H1 (cell line): Measurements from ENCODE around the gene PPP6R1. TPM values are rescaled to one million over a fixed set of nuclear protein-coding genes. Genes with fewer than 3 reads are reported as not detected.

Source experiments
- CTCF ChIA-PET: fragments of 300-600 bp; sonication (Branson Sonifier 250); formaldehyde crosslinking; loops from one replicate; lab custom pipeline; 2021; ENCODE audit not compliant: partially characterized antibody; lab: Charles Lee
- POLR2A ChIA-PET: fragments of 300-600 bp; sonication (Branson Sonifier 250); formaldehyde crosslinking; loops from one replicate; lab custom pipeline; 2021; ENCODE audit warnings: inconsistent platforms; ENCODE audit not compliant: partially characterized antibody; lab: Charles Lee
- DNase-seq, 2 experiments: peaks; one replicate each; pipeline versions ENCODE4 v3.0.0 to v3.0.0-alpha.2; 2010 to 2022; ENCODE audit warnings: low spot score in 2 of 2, low read depth in 1 of 2, mixed read lengths in 1 of 2
- FAIRE-seq: peaks from 2 replicates; lab custom pipeline; 2011; peaks lifted over from hg19 to GRCh38; lab: Jason Lieb, UNC
- H2AFZ ChIP-seq: 2 replicates; pipeline ENCODE4 v1.8.1; 2012; ENCODE audit warnings: low read length, inconsistent platforms
- H2AK5ac ChIP-seq: 2 replicates; pipeline ENCODE4 v1.6.1; 2013; ENCODE audit warnings: low read depth, low read length
- H2BK120ac ChIP-seq: replicated peaks from 2 replicates; pipeline ENCODE3; 2013; ENCODE audit warnings: low read depth, low read length, inconsistent platforms
- H2BK12ac ChIP-seq: 2 replicates; pipeline ENCODE4 v1.6.1; 2013; ENCODE audit warnings: low read depth, low read length
- H2BK15ac ChIP-seq: 2 replicates; pipeline ENCODE4 v1.6.1; 2013; ENCODE audit warnings: low read length
- H2BK20ac ChIP-seq: 2 replicates; pipeline ENCODE4 v1.6.1; 2013; ENCODE audit warnings: low read length
- H2BK5ac ChIP-seq: 2 replicates; pipeline ENCODE4 v1.6.1; 2013; ENCODE audit warnings: low read depth, low read length
- H3K14ac ChIP-seq: 2 replicates; pipeline ENCODE4 v1.6.1; 2013; ENCODE audit warnings: inconsistent platforms; ENCODE audit not compliant: insufficient read length
- H3K18ac ChIP-seq: 2 replicates; pipeline ENCODE4 v1.6.1; 2013; ENCODE audit warnings: low read length; ENCODE audit errors: extremely low read depth
- H3K23ac ChIP-seq: 2 replicates; pipeline ENCODE4 v1.6.1; 2013; ENCODE audit warnings: inconsistent platforms; ENCODE audit not compliant: insufficient read length
- H3K23me2 ChIP-seq: 2 replicates; pipeline ENCODE4 v1.6.1; 2013; ENCODE audit warnings: low read depth, low read length
- H3K27ac ChIP-seq: 2 replicates; pipeline ENCODE4 v1.6.1; 2011; ENCODE audit warnings: low read depth, low read length, inconsistent platforms
- H3K27me3 ChIP-seq, 4 experiments: replicated peaks in 1 of 4; 1 replicate in 1 of 4; 2 replicates in 3 of 4; pipeline versions ENCODE4 v1.6.1 to v1.8.1; 2011 to 2013; ENCODE audit warnings: low read length in 3 of 4, mild to moderate bottlenecking in 3 of 4, inconsistent platforms in 2 of 4, mixed read lengths in 2 of 4, moderate library complexity in 1 of 4; ENCODE audit not compliant: control insufficient read depth in 3 of 4, insufficient read depth in 3 of 4; ENCODE audit errors: extremely low read depth in 1 of 4
- H3K36me3 ChIP-seq, 4 experiments: 2 replicates each; pipeline versions ENCODE4 v1.6.1 to v1.8.1; 2011 to 2013; ENCODE audit warnings: mild to moderate bottlenecking in 4 of 4, low read length in 3 of 4, moderate library complexity in 2 of 4, control low read depth in 1 of 4, inconsistent platforms in 1 of 4; ENCODE audit not compliant: insufficient read depth in 4 of 4, control insufficient read depth in 2 of 4
- H3K4ac ChIP-seq: replicated peaks from 2 replicates; pipeline ENCODE3; 2013; ENCODE audit warnings: low read length, low read depth, mixed read lengths, inconsistent platforms; ENCODE audit not compliant: insufficient read length
- H3K4me1 ChIP-seq, 4 experiments: replicated peaks in 1 of 4; 1 replicate in 1 of 4; 2 replicates in 3 of 4; pipeline versions ENCODE4 v1.6.1 to v1.8.1; 2011 to 2013; ENCODE audit warnings: low read length in 3 of 4, inconsistent platforms in 2 of 4, mixed read lengths in 1 of 4; ENCODE audit not compliant: insufficient read depth in 4 of 4, control insufficient read depth in 3 of 4
- H3K4me2 ChIP-seq, 2 experiments: 2 replicates each; pipeline versions ENCODE4 v1.6.1 to v1.8.1; 2011 to 2013; ENCODE audit warnings: low read depth in 2 of 2, low read length in 2 of 2, control low read depth in 1 of 2, inconsistent platforms in 1 of 2, mild to moderate bottlenecking in 1 of 2; ENCODE audit not compliant: insufficient read depth in 1 of 2
- H3K4me3 ChIP-seq, 4 experiments: fragments of 200-600, 300-600 bp in 1 of 4; sonication (generic), shearing (Covaris generic), sonication (Bioruptor Twin) in 1 of 4; 2 replicates each; pipeline versions ENCODE4 v1.5.1 to v1.8.1; 2011 to 2016; ENCODE audit warnings: low read length in 4 of 4, low read depth in 3 of 4, control low read depth in 2 of 4, inconsistent platforms in 2 of 4, mild to moderate bottlenecking in 2 of 4, mixed read lengths in 1 of 4, moderate library complexity in 1 of 4; ENCODE audit not compliant: insufficient read depth in 2 of 4; ENCODE audit errors: extremely low read depth in 1 of 4
- H3K56ac ChIP-seq: replicated peaks from 2 replicates; pipeline ENCODE3; 2013; ENCODE audit warnings: low read depth, mild to moderate bottlenecking, mixed read lengths, low read length, inconsistent platforms; ENCODE audit not compliant: insufficient read length
- H3K79me1 ChIP-seq: 2 replicates; pipeline ENCODE4 v1.6.1; 2013; ENCODE audit warnings: low read depth, low read length, control low read depth
- H3K79me2 ChIP-seq, 2 experiments: 2 replicates each; pipeline versions ENCODE4 v1.6.1 to v1.8.1; 2012 to 2013; ENCODE audit warnings: low read length in 2 of 2, mild to moderate bottlenecking in 2 of 2, inconsistent platforms in 1 of 2; ENCODE audit not compliant: insufficient read depth in 2 of 2, control insufficient read depth in 1 of 2
- H3K9ac ChIP-seq, 4 experiments: replicated peaks in 1 of 4; 1 replicate in 1 of 4; 2 replicates in 3 of 4; pipeline versions ENCODE4 v1.6.1 to v1.8.1; 2011 to 2013; ENCODE audit warnings: low read depth in 3 of 4, low read length in 3 of 4, control low read depth in 2 of 4, mild to moderate bottlenecking in 2 of 4, moderate library complexity in 2 of 4, inconsistent platforms in 1 of 4; ENCODE audit errors: extremely low read depth in 1 of 4
- H3K9me3 ChIP-seq, 2 experiments: 2 replicates each; pipeline versions ENCODE4 v1.6.1 to v1.8.1; 2012 to 2013; ENCODE audit warnings: mild to moderate bottlenecking in 2 of 2, moderate library complexity in 2 of 2, control low read depth in 1 of 2, inconsistent platforms in 1 of 2, low read depth in 1 of 2, low read length in 1 of 2, mixed read lengths in 1 of 2; ENCODE audit not compliant: insufficient read depth in 2 of 2
- H4K20me1 ChIP-seq, 2 experiments: replicated peaks in 1 of 2; 2 replicates each; pipeline versions ENCODE3 to v1.8.1; 2011 to 2013; ENCODE audit warnings: inconsistent platforms in 2 of 2, low read length in 2 of 2, mild to moderate bottlenecking in 1 of 2; ENCODE audit not compliant: insufficient read depth in 2 of 2, control insufficient read depth in 1 of 2
- H4K5ac ChIP-seq: 2 replicates; pipeline ENCODE4 v1.6.1; 2013; ENCODE audit warnings: low read length, low read depth, mixed read lengths, inconsistent platforms; ENCODE audit not compliant: insufficient read length
- H4K8ac ChIP-seq: 2 replicates; pipeline ENCODE4 v1.8.0; 2013; ENCODE audit warnings: mild to moderate bottlenecking, moderate library complexity, low read length, inconsistent platforms; ENCODE audit not compliant: insufficient read depth; ENCODE audit errors: extremely low read depth
- H4K91ac ChIP-seq: replicated peaks from 2 replicates; pipeline ENCODE3; 2013; ENCODE audit warnings: low read length, mixed read lengths, inconsistent platforms; ENCODE audit not compliant: insufficient read length
- CREB1 ChIP-seq: IDR thresholded peaks from 2 replicates; pipeline ENCODE4 v1.6.1; 2012; ENCODE audit warnings: inconsistent platforms
- EZH2 ChIP-seq: fragments of 200-600 bp; sonication (generic); IDR thresholded peaks from 2 replicates; pipeline ENCODE4 v1.7.1; 2012; ENCODE audit warnings: low read depth, mild to moderate bottlenecking, moderate library complexity, low read length, inconsistent platforms; ENCODE audit not compliant: severe bottlenecking
- KDM1A ChIP-seq: fragments of 200-600, 300-600 bp; sonication (generic); IDR thresholded peaks from 2 replicates; pipeline ENCODE4 v1.7.1; 2016; ENCODE audit warnings: mild to moderate bottlenecking, low read length, borderline replicate concordance
- SIN3A ChIP-seq, 2 experiments: IDR thresholded peaks in 1 of 2; conservative IDR thresholded peaks in 1 of 2; 2 replicates each; pipeline ENCODE4 v1.6.1; 2011 to 2012; ENCODE audit warnings: low read length in 2 of 2, improper control_type of control experiment in 1 of 2, low read depth in 1 of 2, mild to moderate bottlenecking in 1 of 2
- SP2 ChIP-seq: IDR thresholded peaks from 2 replicates; pipeline ENCODE4 v1.6.1; 2012; ENCODE audit warnings: mild to moderate bottlenecking, low read length, inconsistent platforms
- WGBS, 2 experiments: shearing (Covaris generic) in 1 of 2; methylation state at CpG; one replicate each; pipeline versions ENCODE4 v1.1.6 to v1.1.7; 2013 to 2015; ENCODE audit warnings: low lambda C conversion rate in 2 of 2, mixed read lengths in 2 of 2, inconsistent platforms in 1 of 2, low coverage in 1 of 2, missing lambda C conversion rate in 1 of 2; ENCODE audit not compliant: insufficient replicate concordance in 2 of 2, insufficient coverage in 1 of 2, insufficient read length in 1 of 2; ENCODE audit errors: extremely low coverage in 1 of 2, missing lambda C conversion rate in 1 of 2; 5-methylcytosine and 5-hydroxymethylcytosine counted together
- polyA plus RNA-seq, 7 experiments: library from polyadenylated mRNA; depleted of rRNA in 3 of 7; stranded (reverse) in 5 of 7; unstranded in 2 of 7; fragments of >200 nt in 5 of 7; fragments of 200-250 nt in 2 of 7; gene quantifications; 1 replicate in 5 of 7; 2 replicates in 1 of 7; 4 replicates in 1 of 7; pipeline versions ENCODE4 v1.2.1 to v1.2.3, GENCODE V29; 2011 to 2013; ENCODE audit warnings: missing spikeins in 2 of 7, mixed read lengths in 2 of 7
- total RNA-seq: library from RNA; stranded (reverse); fragmentation: NEBNext Ultra II Directional; extraction: Animal tissue kit (Norgen Biotek cat#: 25700); gene quantifications from 2 replicates; pipeline ENCODE4 v1.2.1, GENCODE V29; 2021

PPP6R1 gene
- total and polyA plus RNA-seq, 2 of the 8 experiments (the other 6 are each of a cell fraction or from before 2014, with no cell fraction given): 36.4 to 74.4 TPM

DNA sequence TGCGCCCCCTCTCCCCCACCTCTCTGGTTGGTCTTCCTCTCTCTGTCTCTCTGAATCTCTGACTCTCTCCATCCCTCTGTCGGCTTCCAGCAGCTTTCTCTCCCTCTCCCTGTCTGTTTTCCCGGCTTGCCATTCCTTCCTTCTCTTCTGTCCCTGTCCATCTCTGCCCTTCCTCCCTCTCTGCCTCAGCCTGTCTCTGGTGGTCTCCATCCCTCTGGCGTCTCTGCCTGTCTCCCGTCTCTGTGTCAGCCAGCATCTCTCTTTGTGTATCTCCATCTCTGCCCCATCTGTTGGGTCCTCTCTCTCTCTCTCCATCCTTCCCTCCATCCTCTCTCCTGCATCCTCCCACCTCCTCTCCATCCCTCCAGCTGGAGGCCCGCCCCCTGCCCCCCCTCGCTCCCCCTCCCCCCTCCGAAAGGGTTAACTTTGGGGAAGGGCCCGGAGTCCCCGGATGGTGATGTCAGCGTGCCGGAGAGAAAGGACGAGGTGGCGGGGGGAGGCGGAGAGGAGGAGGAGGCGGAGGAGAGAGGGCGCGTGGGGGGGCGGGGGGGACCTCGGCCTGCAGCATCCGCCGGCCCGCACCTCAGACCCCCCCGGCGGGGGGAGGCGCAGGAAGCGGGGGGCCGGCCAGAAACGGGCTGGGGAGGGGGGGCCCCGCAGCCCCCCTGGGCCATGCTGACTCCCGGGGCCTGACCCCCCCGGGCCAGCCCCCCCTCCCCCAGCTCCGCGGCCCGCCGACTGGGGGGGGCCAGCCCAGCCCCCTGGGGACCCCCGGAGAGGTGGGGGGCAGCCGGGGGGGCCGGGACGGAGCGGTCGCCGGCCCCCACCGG lies 24.9 kb upstream of the PPP6R1 start, which contains the start of gene BRSK1:
TSS of gene BRSK1 (plus strand) at position 450 of the 830 bp plus-strand sequence. CDS start 446 bp downstream, outside the sequence.
- peaks cover 11% of the 10 kb centered on the region; the same call in 1 of the 2 replicates for H3K23me2 ChIP-seq
- FAIRE-seq: no peak
- peak within 1 kb of the TSS; percentile 71 for H3K18ac ChIP-seq
- no peaks in the 10 kb centered on the region; a peak in 1 of 4 replicates for H3K9me3 ChIP-seq
- H3K4me2 ChIP-seq: peak within 1 kb of the TSS; percentile 64 to 72
- no peak within 1 kb of the TSS for H4K91ac ChIP-seq
- no peak for TF ChIP-seq EZH2
- no peak for TF ChIP-seq SP2
- no peak for TF ChIP-seq SIN3A (conservative IDR thresholded peaks at IDR 0.05 in 1 of 2, IDR thresholded peaks at IDR 0.05 in 1 of 2; ENCODE audit: low read depth in 1 of 2, low read length in 2 of 2)
- TF ChIP-seq CREB1: peak; percentile 65
- TF ChIP-seq KDM1A: peak; percentile 63; the same call in 1 of the 2 replicates
- peak in 1 of 2 experiments; percentile 86 for DNase-seq
- no peak within 1 kb of the TSS for H3K23ac ChIP-seq
- H3K36me3 ChIP-seq: peaks cover 0 to 7% (median 3%) of the 10 kb centered on the region in 4 experiments; a peak in 5 of 8 replicates
- H3K9ac ChIP-seq: peak within 1 kb of the TSS in 1 of 4 experiments; percentile 45; a peak in 1 of 7 replicates
- peaks cover 15% of the 10 kb centered on the region for H3K79me1 ChIP-seq
- no peak within 1 kb of the TSS for H4K8ac ChIP-seq
- H2AFZ ChIP-seq: no peak within 1 kb of the TSS
- H2BK5ac ChIP-seq: peak within 1 kb of the TSS; percentile 63; the same call in 1 of the 2 replicates
- no peak within 1 kb of the TSS for H2BK120ac ChIP-seq
- 71% methylated on average over 4 of the region's 44 CpGs; no CpG with 5 or more reads in 1 of the 2 experiments for WGBS, 2 experiments
- no peak within 1 kb of the TSS for H3K56ac ChIP-seq
- H3K79me2 ChIP-seq: peaks cover 3 to 16% of the 10 kb centered on the region in 2 experiments; a peak in 3 of 4 replicates
- CTCF ChIA-PET: interaction anchor here (0.9 to 3.0 kb wide), 4 partner anchors 8 to 100 kb away, joined by 3 to 8 read pairs (median 4); partner anchors contain the start of gene TMEM238
- peak within 1 kb of the TSS; percentile 88; the same call in 1 of the 2 replicates for H2BK15ac ChIP-seq
- peak within 1 kb of the TSS; percentile 35 to 69 (median 45) for H3K4me3 ChIP-seq
- H2BK20ac ChIP-seq: peak within 1 kb of the TSS; percentile 55; the same call in 1 of the 2 replicates
- no peak within 1 kb of the TSS for H2AK5ac ChIP-seq
- no peaks in the 10 kb centered on the region for H3K27me3 ChIP-seq
- no peak within 1 kb of the TSS for H3K14ac ChIP-seq
- POLR2A ChIA-PET: interaction anchor here (1.0 to 5.9 kb wide), 8 partner anchors 23 to 165 kb away, joined by 3 to 28 read pairs (median 4); partner anchors contain the start of genes PPP6R1, TMEM238 and UBE2S
- no peak within 1 kb of the TSS; the same call in 1 of the 2 replicates for H3K27ac ChIP-seq
- H3K4me1 ChIP-seq: peaks cover 3 to 18% (median 8%) of the 10 kb centered on the region in 4 experiments
- no peaks in the 10 kb centered on the region for H4K20me1 ChIP-seq
- H3K4ac ChIP-seq: peak within 1 kb of the TSS; percentile 46
- no peak within 1 kb of the TSS for H4K5ac ChIP-seq
- peak within 1 kb of the TSS; percentile 77; the same call in 1 of the 2 replicates for H2BK12ac ChIP-seq
